Islet of Langerhans (tissue), 1 donor: ENCODE data around the gene HSPB7.
"Not testable (repeated sequence)": the region's sequence is repeated elsewhere in the genome, so short reads cannot be mapped to it uniquely, and the experiment has no call there.

ENCODE experiments used
- FAIRE-seq: peaks from one replicate; lab custom pipeline; 2011; peaks lifted over from hg19 to GRCh38; lab: Jason Lieb, UNC

Gene HSPB7

DNA sequence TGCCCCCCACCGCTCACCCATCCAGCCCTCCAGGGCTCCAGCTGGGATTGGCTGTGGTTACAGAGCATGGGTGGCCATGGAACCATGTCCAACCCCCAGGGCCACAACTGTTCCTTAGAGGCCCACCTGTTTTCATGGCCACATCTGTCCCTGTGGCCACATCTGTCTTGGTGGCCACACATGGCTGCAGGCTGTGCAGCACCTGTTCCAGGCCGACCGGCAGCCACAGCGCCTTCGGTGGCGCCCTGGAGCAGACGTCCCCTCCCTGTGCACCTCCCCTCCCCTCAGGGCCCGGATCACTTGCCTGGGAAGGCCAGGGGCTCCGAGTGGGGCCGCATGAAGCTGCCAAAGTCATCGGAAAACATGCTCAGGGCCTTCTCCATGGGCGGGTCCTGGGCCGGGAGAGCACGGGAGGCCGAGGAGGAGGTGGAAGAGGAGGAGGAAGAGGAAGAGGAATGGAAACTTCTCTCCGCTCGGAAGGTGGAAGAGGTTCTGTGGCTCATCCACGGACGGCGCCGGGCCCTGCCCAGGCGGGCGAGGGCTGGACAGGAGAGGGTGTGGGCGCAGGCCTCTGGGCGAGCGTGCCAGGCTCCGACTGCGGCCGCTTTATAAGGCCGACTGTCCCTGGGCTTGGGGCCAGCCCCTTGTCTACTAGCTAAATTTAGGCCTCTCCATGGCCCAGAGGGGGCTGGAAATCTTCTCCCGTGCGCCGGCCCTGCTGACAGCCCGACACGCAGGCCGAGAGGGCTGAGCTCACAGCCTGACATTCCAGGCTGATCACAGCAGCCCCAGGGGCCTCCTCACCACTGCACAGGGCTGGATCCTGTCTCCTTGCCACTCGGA is at the start of gene HSPB7:
TSS of gene HSPB7 (minus strand) at position 583 of the 843 bp plus-strand sequence. CDS start at position 503, 80 bp downstream.
- no peak for FAIRE-seq

DNA sequence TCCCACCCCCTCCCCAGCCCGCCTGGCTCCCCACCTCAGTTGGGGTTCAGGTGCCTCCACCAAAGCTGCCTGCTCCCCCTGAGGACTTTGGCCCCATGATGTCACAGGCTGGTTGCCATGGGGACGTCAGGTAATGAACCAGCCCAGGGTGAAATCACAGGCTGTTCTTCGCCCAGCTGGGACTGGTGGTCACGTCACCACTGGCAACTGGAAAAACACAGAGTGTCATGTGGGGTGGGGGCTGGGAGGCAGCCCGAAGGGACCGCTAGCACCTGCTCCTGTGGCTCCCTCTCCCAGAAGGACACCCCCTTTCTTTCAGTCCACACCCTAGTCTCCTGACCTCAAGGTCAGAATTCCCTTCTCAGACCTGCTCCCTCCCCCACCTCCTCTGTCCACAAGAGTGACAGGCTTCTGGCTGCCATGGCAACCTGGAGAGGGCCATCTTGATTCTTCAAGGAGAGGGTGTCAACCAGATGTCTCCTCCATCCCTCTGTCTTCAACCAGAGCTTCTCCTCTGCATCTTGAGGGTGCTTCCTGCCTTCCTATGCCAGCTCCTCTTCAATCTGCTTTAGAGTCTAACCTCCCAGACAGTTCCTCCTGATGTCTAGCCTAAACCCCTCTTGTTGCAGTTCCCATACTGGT is 49.4 kb upstream of the HSPB7 start:
- peak; percentile 93 for FAIRE-seq

DNA sequence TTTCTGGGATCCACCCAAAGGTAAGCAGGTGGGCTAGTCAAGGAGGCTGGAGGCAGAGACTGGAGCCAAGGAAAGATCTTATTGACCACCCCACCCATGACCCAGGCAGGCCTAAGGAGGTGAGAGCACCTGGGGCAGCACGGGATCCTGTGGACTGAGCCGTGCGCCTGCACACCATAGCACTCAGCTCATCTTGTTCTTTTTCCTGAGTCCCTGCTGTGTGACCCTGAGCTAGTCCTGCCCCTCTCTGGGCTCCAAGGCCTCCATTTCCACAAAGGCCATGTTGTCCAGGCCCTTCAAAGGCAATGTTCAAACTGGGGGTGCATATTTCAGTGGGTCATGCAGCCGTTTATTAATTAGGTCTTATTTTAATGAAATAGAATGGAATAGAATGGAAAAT is 48.4 kb upstream of the HSPB7 start:
- no peak for FAIRE-seq

DNA sequence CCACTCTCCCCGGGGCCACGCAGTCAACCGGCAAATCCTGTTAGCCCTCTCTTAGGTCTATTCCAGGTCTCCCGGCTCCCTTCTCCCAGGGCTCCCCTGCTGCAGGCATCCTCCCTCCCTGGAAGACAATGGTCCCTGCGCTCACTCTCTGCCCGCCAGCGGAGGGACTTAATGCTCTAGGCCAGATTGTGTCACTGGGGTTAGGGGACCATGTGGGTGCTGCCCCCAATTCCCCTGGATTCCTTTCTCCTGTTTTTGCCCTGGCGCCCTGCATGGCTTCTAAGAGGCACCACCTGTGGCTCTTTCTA is 47.4 kb upstream of the HSPB7 start:
- no peak for FAIRE-seq

DNA sequence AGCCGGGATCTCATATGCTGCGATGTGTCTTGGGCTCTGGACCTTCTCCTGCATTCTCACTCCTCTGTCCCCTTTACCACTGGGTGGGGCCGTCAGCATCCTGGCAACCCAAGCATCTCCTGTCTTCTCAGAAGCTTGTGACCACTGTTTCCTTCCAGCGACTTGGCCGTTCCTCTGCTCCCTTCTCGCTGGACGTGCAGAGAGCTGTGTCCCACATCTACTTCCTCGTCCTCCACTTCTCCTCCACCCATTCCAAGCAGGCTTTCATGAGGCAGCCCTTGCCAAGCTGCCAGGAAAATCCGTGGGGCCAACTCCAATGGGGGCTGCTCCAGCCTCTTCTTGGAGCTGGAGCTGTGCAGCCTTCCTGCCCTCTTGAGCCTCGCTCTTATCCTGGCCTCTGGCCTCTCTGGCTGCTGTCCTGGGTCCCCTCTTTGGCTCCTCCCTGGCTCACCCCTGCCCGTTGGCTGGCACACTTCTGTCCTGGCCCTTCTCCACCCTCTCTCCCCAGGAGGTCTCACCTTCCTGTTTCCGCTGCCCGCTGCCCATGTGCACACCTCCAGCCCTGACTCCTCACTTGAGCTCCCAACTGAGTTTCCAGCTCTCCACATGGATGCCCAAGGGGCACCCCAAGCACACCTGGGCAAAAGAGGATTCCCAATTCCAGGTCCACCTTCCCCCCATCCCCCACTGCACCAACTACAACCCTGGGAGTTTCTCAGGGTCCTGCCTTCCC is 46.9 kb upstream of the HSPB7 start:
- no peak for FAIRE-seq

DNA sequence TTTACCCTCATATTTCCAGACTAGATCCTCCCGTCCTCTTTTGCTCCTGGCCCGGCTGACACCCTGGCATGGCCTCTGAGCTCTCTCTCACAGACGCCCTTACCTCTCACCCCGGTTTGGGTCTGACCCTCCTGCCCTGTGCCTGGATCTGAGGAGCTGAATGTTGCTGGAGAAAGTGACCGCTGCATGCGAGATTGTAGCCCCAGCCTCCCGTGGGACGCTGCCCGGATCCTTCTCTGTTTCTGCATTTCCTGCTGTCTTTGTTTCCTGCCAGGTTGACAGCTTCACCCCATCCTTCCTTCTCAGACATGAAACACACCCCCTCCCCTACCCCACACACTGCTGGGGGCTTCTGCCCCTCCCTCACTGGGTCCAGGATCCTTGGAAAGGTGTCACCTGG is 46.1 kb upstream of the HSPB7 start:
- no peak for FAIRE-seq

DNA sequence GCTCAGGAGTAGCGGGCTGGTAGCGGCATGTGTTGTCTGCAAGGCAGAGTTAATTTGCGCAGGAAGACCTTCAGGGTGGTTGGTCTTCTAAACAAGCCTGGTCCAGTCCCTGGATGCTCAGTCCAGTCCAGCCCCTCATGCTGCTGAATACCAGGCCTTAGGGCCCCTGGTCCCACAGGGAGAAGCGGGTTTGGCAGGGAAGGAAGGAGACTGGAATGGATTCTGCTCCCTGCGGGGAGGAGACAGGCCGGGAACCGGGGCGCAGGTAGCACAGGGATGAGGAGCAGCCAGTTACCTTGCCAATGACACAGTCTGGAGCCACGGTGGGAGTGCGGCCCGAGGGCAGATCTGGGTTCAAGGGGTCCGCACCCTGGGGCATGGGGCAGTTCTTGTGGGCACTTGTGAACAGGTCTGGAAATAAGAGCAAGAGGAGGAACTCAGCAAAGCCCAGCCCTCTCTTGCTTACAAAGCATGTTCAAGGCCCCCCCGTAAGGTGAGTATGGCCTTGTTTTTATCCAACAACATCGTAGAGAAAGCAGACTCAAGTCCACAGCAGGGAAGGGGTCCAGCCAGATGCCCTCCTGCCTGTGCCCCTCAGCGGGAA is 45.5 kb upstream of the HSPB7 start:
- no peak for FAIRE-seq

DNA sequence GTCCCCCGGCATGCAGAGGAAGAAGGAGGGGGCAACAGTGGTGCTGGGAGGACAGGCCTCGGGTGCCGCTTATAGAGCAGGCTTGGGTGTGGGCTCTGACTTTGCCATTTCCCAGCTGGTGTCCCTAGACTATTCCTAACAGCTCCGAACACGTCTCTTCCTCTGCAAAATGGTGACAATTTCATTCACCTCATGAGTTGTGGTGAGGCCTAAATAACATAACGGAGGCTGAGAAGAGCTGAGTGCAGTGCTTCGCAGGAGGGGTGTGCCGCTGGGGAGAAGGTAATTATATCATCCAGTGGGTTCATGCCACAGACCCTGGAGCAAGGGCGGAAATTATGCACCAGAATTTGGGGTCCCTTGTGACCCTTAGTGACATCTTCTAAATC is 44.8 kb upstream of the HSPB7 start:
- FAIRE-seq = not testable (repeated sequence)

DNA sequence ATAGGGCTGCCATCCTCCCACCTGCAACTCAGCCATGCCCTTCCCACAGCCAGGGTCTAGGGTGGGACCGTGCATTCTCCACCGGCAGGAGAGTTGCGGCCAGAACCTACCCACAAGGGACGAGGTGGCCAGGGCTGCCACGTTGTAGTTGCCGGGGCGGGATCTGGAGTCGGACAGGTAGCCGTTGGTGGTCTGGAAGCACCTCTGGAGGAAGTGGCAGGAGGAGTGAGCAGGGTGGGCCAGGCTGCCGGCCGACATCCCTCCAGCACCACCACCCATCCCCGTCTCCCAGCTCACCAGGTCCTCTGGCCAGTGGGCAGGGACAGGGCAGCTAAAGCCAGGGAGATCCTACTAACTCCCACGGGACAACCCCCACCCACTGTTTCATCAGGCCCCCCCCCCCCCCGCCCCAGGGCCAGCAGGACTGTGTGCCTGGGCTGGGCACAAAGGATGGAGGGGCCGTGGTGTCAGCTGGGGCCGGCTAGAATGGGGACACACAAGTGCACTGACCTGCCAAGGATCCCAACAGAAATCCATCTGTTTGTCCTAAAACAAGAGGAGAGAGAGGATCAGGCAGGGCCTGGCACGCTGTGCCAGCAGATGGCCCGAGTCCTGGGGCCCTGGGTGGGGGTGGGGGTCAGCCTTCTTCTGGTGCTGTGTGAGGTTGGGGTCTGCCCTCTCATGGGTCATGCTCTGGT is 44.3 kb upstream of the HSPB7 start:
- FAIRE-seq = not testable (repeated sequence)

DNA sequence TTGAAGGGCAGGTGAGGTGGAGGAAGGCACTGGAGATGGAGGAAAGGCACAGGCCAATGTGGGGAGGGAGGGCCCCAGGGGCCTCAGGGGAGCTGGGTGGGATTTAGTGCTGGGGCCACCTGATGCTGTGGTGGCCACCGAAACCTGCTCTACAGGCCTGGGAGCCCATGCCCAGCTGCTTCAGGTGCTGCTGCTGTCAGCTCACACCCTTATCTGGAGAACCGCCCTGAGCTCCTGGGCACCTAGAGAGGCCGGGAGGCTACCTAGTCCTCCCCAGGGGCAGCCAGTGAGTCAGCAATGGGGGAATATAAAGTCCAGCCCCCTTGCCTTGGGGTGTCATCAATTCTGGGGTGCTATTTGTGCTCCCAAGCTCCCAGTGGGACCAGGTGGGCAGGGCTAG is 43.4 kb upstream of the HSPB7 start:
- FAIRE-seq = no peak

DNA sequence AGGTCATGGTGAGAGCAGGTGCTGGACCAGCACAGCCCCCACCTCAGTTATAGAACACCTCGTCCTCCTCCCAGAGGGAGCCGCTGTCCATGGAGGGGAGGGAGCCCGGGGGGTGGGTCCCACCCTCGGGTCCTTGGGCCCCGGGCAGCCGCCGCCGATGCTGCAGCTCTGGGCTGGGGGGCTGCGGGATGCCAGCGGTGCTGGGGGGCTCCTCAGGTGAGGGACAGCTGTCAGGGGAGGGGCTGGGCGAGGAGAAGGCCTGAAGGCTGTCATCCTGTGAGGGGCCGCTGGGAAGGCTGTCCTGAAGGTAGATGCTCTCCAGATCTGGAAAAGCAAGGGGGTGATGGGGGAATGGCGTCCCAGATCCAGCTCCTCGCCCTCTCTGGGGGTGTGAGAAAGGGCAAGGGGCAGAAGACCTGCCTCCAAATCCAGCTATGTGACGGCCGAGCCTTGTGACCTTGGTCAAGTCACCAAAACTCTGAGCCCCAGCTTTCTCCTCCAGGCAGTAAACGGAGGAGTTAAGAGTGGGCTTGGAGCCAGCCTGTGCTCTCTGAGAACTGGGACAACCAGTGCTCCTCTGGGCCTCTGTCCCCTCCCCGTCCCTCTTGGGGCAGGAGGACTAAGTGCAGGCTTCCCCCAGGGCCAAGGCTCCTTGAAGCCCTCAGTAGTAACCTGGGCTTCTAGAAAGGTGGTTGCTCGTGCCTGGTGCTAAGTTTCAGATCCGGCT is 40.7 kb upstream of the HSPB7 start:
- FAIRE-seq = not testable (repeated sequence)

DNA sequence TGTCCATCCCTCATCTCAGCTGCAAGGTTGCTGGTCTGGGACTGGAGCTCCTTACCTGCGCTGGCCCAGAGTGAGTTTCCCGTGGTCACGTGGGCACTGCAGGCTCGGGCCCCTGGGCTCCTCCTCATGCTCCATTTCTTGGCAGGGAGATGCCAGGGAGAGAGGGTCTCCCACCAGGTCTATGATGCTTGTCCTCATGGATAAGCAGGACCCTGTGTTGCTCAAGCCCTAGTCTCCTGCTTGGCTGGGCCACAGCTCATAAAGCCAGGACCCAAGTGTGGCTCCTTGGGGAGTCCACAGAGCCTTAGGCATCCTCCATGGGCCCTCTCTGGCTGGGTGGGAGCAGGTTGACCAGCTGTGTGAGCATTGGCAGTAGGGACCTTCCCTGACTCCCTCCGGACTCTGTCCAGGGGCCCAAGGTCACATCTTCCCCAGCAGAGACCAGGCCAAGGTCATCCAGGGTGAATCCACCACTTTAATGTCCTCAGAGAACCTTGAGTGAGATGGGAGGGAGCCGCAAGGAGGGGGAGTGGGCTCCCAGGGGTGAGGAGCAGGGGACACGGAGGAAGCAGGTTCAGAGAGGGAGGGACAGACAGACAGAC is 39.6 kb upstream of the HSPB7 start:
- FAIRE-seq = not testable (repeated sequence)

DNA sequence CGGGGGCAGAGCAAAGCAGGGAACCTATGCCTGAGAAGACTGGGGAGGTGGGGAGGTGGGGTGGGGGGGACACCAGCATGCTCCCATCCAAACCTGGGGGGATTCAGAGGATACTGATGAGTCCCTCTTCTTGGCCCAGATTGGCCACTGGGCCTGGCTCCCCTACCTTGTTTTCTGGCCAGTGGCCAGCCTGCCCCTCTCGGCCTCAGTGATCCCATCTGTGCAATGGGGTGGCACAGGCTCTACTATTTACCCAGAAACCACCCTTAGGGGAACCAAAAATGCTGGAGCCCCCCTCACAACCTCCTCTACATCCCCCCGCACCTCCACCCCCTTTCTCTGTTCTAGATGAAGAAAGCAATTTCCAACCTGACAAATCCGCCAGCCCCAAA is 38.7 kb upstream of the HSPB7 start:
- not testable (repeated sequence) for FAIRE-seq

DNA sequence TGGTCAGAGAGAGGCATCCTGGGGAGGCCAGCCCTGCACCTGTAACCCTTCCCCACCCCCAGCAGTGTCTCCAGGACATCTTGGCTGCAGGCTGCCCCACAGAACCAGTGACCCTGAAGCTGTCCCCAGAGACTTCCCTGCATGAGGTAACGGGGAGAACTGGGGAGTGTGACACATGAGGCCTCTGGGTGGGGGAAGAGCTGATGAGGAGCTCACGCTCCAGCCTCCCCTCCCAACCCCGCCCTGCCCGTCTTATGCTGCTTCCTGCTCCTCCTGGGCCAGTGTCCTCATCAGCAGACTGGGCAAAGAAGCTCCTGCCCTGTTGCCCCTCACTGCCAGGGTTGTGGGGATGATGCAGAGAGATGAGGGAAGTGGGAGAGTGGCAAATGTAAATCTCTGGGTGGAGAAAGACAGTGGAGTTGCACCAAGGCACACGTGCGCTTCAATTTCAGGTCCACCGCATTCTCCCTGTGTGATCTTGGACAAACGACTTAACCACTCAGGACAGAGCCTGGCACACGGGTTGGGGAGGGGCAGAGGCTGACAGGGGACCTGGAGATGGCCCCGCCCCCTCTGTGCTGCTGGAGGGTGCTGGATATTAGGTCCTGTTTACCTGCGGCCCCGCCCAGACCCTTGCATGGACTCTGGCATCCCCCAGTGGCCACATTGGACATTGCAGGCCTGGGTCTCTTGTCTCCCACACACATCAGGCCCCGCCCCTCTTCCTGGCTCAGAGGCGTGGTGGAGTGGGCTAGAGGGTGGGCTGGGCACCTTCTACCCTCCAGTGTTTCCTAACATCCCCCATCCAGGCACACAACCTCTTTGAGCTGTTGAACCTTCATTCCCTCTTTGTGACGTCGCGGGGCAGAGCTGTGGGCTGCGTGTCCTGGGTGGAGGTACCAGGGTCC is 38.0 kb upstream of the HSPB7 start:
- FAIRE-seq = no peak

DNA sequence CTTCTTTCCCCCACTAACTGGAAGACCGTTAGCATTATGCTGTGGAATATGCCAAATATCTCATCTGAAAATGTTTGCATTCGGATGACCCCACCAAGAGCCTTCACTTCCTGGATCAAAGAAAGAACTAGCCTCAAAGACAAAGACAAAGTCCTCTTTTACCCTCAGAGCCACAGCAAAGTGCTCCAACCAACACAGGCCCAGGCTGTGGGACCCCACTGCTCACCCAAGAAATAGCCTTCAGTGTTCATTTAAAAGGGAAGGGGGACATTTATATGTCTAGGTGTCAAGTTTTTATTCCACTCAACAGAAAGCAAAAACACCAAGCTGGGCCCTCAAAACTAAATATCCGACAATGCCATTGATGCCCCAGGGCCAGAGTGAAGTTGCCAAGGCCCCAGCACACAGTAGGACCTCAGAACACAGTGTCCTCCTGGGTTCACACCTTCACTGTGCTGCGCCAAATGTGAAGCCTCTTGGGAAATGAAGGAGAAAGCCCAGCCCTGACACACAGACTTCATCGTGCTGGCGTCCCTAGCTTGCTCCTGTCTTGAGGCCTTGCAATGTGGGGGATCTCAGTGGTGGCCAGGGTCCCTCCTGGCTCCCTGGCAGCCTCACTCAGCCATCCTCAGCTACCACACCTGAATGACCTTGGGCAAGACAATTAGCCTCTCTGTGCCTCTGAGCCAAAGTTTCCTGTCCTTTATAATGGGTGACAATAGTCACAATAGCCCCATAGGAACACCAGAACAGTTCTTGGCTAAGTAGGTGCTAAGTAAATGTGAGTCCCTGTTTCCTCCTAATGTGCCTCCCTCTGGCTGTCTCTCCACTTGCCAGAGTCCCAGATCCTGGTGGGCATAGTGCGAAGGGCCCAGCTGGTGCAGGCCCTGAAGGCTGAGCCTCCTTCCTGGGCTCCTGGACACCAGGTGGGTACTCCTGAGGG is 37.0 kb upstream of the HSPB7 start:
- FAIRE-seq = no peak

DNA sequence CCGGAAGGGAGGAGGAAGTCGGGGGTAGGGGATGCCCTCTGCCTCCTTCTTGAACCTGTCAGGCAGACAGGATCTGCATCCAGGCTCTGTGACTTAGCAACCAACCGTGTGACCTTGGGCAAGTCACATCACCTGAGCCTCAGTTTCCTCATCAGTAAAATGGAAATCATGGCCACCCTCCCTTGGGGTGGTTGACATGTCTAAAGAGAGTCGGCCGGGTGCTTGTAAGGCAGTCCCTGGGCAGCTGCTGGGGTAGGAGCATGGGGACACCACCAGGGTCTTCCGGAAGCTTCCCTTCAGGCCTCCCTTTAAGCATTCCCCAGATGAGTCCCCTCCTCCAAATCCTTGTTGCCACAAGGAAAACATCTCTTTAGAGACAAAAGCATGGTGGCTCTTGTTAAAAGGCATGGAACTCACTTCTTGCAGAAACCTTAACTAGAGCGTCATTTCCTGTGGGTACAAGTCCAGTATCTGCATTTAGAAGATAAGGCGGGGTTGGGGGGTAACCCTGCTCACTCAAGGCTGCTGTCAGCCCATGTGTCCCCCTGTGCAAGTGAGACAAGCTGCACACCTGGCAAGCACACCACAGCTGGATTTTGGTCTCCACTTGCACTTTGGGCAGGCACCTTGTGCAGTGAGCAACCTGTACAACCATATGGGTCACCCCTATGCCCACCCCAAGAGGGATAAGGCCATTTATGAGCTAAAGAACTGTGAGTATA is 36.1 kb upstream of the HSPB7 start:
- no peak for FAIRE-seq

DNA sequence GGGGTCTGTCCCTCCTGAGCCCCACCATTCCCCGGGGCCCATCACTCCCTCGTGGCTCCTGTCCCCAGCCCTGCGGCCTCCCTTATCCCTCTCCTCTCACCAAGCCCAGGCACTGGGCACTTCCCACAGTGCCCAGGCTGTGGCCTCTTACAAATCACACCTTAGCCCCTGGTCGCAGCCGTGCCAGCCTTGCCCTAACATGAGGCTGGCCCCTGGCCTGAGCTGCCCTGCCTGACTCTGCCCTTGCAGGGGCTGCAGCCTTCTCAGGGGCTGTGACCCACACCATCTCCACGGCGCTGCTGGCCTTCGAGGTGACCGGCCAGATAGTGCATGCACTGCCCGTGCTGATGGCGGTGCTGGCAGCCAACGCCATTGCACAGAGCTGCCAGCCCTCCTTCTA is 34.1 kb upstream of the HSPB7 start:
- FAIRE-seq = not testable (repeated sequence)

DNA sequence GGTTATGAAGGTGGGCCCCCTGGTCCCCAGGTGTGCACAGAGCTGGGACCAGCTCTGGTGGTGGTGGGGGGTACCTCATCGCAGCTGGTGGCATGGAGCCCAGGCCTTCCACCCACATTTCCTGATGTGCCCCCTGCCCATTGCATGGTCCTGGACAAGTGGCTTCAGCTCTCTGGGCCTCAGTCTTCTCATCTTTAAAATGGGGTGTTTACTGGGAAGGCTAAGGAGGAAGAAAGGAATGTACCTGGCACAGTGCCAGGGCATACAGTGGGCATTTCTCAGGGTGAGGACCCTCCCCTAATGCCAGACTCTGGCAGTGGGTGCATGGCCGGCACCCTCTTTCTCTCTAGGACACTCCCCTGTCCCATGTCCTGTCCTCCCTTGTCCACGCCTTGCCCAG is 33.2 kb upstream of the HSPB7 start:
- FAIRE-seq = no peak
